ENCODE data around the gene DEFB112. TPM values are rescaled to one million over a fixed set of nuclear protein-coding genes. Genes with fewer than 3 reads are reported as not detected.

DEFB112 gene
- total RNA-seq, 1 experiment from 2014 or later = not detected

DNA sequence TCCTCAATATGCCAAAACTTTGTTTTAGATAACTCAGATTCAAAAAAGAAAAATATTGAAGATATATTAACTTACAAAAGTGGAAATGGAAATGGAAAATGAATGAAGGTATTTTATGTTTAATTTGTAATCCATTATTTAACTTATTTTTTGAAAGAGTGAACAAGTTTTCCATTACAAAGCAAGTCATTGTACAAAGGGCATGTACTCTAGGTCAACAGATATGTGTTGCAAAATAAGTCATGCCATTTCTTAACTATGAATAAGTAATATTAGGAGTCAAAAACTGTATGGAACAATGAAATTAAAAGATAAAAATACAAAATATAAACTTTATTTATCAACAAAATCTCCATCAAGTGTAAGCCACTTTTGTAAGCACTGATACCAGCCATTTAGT lies 54.5 kb downstream of the DEFB112 start:
- DNase-seq (ENCODE audit: low spot score) = no peak

Other genes starting within 250 kb of the DEFB112 start
- not detected in 2 replicates for gene CRISP1, start 183.4 kb downstream of the DEFB112 start, total RNA-seq (2014; rRNA removed; shearing (Covaris generic))
- gene DEFB114, start 85.8 kb downstream of the DEFB112 start, total RNA-seq (2014; rRNA removed; shearing (Covaris generic)) = not detected in 2 replicates
- gene DEFB113, start 80.3 kb downstream of the DEFB112 start, total RNA-seq (2014; rRNA removed; shearing (Covaris generic)) = not detected in 2 replicates
- gene DEFB110, start 27.9 kb downstream of the DEFB112 start, total RNA-seq (2014; rRNA removed; shearing (Covaris generic)) = not detected in 2 replicates